Stomach (tissue), 9 donors: ENCODE measurements around the gene ATCAY. TPM values are rescaled to one million over a fixed set of nuclear protein-coding genes. Genes with fewer than 3 reads are reported as not detected.

Experiments used
- DNase-seq, 2 donors: peaks; one replicate each; pipeline versions ENCODE4 v3.0.0 to v3.0.0-alpha.2; 2013 to 2019
- H3K27ac ChIP-seq, 5 donors: fragments of 200-600 bp in 4 of 5; sonication (generic) in 4 of 5; one replicate each; pipeline ENCODE4 v1.5.1; 2013 to 2019; ENCODE audit warnings: mild to moderate bottlenecking in 1 of 5, moderate library complexity in 1 of 5
- H3K27me3 ChIP-seq, 3 donors: fragments of 200-600 bp; sonication (generic); one replicate each; pipeline ENCODE4 v1.5.1; 2017 to 2019; ENCODE audit warnings: mixed run types in 1 of 3
- H3K36me3 ChIP-seq, 4 donors: fragments of 200-600 bp; sonication (generic); 1 replicate in 3 of 4; 2 replicates in 1 of 4; pipeline ENCODE4 v1.5.1; 2016 to 2019
- H3K4me1 ChIP-seq, 4 donors: fragments of 200-600 bp; sonication (generic); one replicate each; pipeline ENCODE4 v1.5.1; 2016 to 2019
- H3K4me3 ChIP-seq, 4 donors: fragments of 200-600 bp; sonication (generic) in 3 of 4; one replicate each; pipeline ENCODE4 v1.5.1; 2016 to 2019; ENCODE audit warnings: mild to moderate bottlenecking in 1 of 4
- H3K9me3 ChIP-seq, 4 donors: fragments of 200-600 bp; sonication (generic); one replicate each; pipeline ENCODE4 v1.5.1; 2016 to 2019
- CTCF ChIP-seq, 7 experiments: fragments of 450-650 bp in 4 of 7; fragments of 200-600 bp in 3 of 7; sonication (generic) in 3 of 7; IDR thresholded peaks; one replicate each; pipeline ENCODE4 v1.5.1; 2016 to 2019; ENCODE audit warnings: antibody characterized with exemption in 7 of 7, control low read depth in 2 of 7, mild to moderate bottlenecking in 1 of 7
- EP300 ChIP-seq: sonication (generic); formaldehyde crosslinking; IDR thresholded peaks from one replicate; pipeline ENCODE4 v1.6.1; 2017; ENCODE audit warnings: antibody characterized with exemption
- POLR2A ChIP-seq, 4 donors: fragments of 450-650 bp; IDR thresholded peaks; one replicate each; pipeline ENCODE4 v1.6.1; 2016; ENCODE audit warnings: antibody characterized with exemption in 4 of 4, control low read depth in 2 of 4, mild to moderate bottlenecking in 1 of 4, moderate library complexity in 1 of 4
- POLR2AphosphoS5 ChIP-seq, 3 donors: sonication (generic); formaldehyde crosslinking; IDR thresholded peaks; one replicate each; pipeline ENCODE4 v1.6.1; 2016; ENCODE audit warnings: antibody characterized with exemption in 3 of 3
- WGBS, 5 donors: extraction: QIAGEN DNeasy Blood & Tissue Kit in 3 of 5; methylation state at CpG; one replicate each; pipeline versions ENCODE4 v1.1.5 to v1.1.7; 2013 to 2018; 5-methylcytosine and 5-hydroxymethylcytosine counted together
- intact Hi-C: fragments of 100-400 bp; cut with DNase I; formaldehyde crosslinking; loops from one replicate; pipeline ENCODE4 v1.15.1; 2023; ENCODE audit warnings: low total_unique reads
- polyA plus RNA-seq, 3 donors: library from polyadenylated mRNA; stranded (reverse); fragments of 200-250 nt; gene quantifications; one replicate each; pipeline ENCODE4 v1.2.3, GENCODE V29; 2013
- total RNA-seq, 5 donors: library from RNA; depleted of rRNA; stranded (reverse); fragments of >200 nt; gene quantifications; one replicate each; pipeline versions ENCODE4 v1.1.0 to v1.2.3, GENCODE V29; 2014 to 2016
- donor health status: healthy with polysubstance abuse.
- donor health status: Bipolar disorder and iron deficiency.
- donor health status: healthy.

ATCAY gene
- total and polyA plus RNA-seq, 8 donors = 0.25 to 0.92 (median 0.81) TPM; not detected in 4

- intact Hi-C loops = no loop called here
Observed at GRCh38 chr19:3958836-3959765, 78.6 kb downstream of the ATCAY start.

GRCh38 chr19:3959766-3960131 lies 79.3 kb downstream of the ATCAY start:
- H3K4me1 ChIP-seq = peaks cover 0 to 8% (median 2%) of the 10 kb centered on the region in 4 donors
- no peak overlapping the region for H3K27ac ChIP-seq
- TF ChIP-seq EP300 = no peak
- TF ChIP-seq CTCF (IDR thresholded peaks at IDR 0.05) = no peak
- no peak for TF ChIP-seq POLR2A (IDR thresholded peaks at IDR 0.05)
- TF ChIP-seq POLR2AphosphoS5 (IDR thresholded peaks at IDR 0.05) = no peak
- no peaks in the 10 kb centered on the region for H3K27me3 ChIP-seq
- no peak overlapping the region for H3K4me3 ChIP-seq
- DNase-seq = no peak
- intact Hi-C loops = no loop called here
- WGBS, 5 donors = 92 to 99% (median 97%) methylated on average over 7 to 15 of the region's 15 CpGs
- peaks cover 68 to 95% (median 94%) of the 10 kb centered on the region in 4 donors for H3K36me3 ChIP-seq
- H3K9me3 ChIP-seq = no peaks in the 10 kb centered on the region

More at GRCh38 chr19:3958836-3959765, 78.6 kb downstream of the ATCAY start:
- H3K4me3 ChIP-seq = no peak overlapping the region
- peaks cover 0 to 7% (median under 1%) of the 10 kb centered on the region in 4 donors for H3K4me1 ChIP-seq
- peaks cover 61 to 91% (median 87%) of the 10 kb centered on the region in 4 donors for H3K36me3 ChIP-seq
- no peak overlapping the region for H3K27ac ChIP-seq
- H3K27me3 ChIP-seq = no peaks in the 10 kb centered on the region
- WGBS, 5 donors = 95 to 97% (median 97%) methylated on average over 61 to 86 of the region's 86 CpGs
- H3K9me3 ChIP-seq = no peaks in the 10 kb centered on the region
- no peak for TF ChIP-seq EP300
- no peak for TF ChIP-seq POLR2AphosphoS5 (IDR thresholded peaks at IDR 0.05)
- no peak for TF ChIP-seq CTCF (IDR thresholded peaks at IDR 0.05)
- TF ChIP-seq POLR2A (IDR thresholded peaks at IDR 0.05) = no peak
- no peak for DNase-seq

- no peak for DNase-seq
- no peaks in the 10 kb centered on the region for H3K9me3 ChIP-seq
- H3K27me3 ChIP-seq = no peaks in the 10 kb centered on the region
- H3K27ac ChIP-seq = no peak overlapping the region
- intact Hi-C loops = no loop called here
- H3K36me3 ChIP-seq = peaks cover 77 to 100% (median 99%) of the 10 kb centered on the region in 4 donors
- peaks cover 8 to 21% (median 14%) of the 10 kb centered on the region in 4 donors for H3K4me1 ChIP-seq
- 94 to 98% (median 97%) methylated on average over 10 to 24 of the region's 24 CpGs for WGBS, 5 donors
- no peak for TF ChIP-seq EP300
- TF ChIP-seq POLR2A (IDR thresholded peaks at IDR 0.05) = no peak
- no peak for TF ChIP-seq POLR2AphosphoS5 (IDR thresholded peaks at IDR 0.05)
- no peak for TF ChIP-seq CTCF (IDR thresholded peaks at IDR 0.05)
- H3K4me3 ChIP-seq = no peak overlapping the region
Observed at GRCh38 chr19:3961007-3961406, 80.5 kb downstream of the ATCAY start.

GRCh38 chr19:3963458-3964255 lies 83.2 kb downstream of the ATCAY start:
- no peak for TF ChIP-seq EP300
- no peak for TF ChIP-seq POLR2AphosphoS5 (IDR thresholded peaks at IDR 0.05)
- peak overlapping the region in 1 of 5 donors; percentile 99 for H3K27ac ChIP-seq
- DNase-seq = no peak
- no peaks in the 10 kb centered on the region for H3K9me3 ChIP-seq
- H3K27me3 ChIP-seq = no peaks in the 10 kb centered on the region
- intact Hi-C loops = no loop called here
- WGBS, 5 donors = 93 to 95% (median 93%) methylated on average over 20 to 35 of the region's 35 CpGs
- H3K36me3 ChIP-seq = peaks cover 89 to 97% (median 95%) of the 10 kb centered on the region in 4 donors
- peaks cover 35 to 48% (median 40%) of the 10 kb centered on the region in 4 donors for H3K4me1 ChIP-seq
- no peak overlapping the region for H3K4me3 ChIP-seq
